ENCODE measurements around the gene FOXF1.

Gene FOXF1

DNA sequence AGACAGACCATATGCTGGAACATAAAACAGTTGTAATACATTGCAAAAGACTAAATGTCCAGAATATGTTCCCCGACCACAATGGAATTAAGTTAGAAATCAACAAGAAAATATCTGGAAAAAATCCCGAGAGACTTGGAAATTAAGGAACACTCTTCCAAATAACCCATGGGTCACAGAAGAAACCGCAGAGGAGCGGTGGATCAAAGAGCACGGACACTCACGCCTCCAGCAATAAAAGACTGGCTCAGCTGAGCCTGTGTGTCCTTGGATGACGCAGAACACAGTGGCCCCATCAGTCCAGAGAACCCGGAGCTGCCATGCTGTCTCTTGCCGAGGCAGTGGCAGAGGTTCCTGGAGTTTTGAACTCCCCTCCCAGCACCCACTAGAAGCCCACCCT is 30.9 kb upstream of the FOXF1 start:
- in situ Hi-C loops (cut with MboI; ENCODE audit: low pct_unique_long_range_greater_than_20kb, low sequenced_read_pairs, unreplicated experiment): no loop called here
- no peak for DNase-seq (ENCODE audit: low spot score)
- TF ChIP-seq, protein P1, sequence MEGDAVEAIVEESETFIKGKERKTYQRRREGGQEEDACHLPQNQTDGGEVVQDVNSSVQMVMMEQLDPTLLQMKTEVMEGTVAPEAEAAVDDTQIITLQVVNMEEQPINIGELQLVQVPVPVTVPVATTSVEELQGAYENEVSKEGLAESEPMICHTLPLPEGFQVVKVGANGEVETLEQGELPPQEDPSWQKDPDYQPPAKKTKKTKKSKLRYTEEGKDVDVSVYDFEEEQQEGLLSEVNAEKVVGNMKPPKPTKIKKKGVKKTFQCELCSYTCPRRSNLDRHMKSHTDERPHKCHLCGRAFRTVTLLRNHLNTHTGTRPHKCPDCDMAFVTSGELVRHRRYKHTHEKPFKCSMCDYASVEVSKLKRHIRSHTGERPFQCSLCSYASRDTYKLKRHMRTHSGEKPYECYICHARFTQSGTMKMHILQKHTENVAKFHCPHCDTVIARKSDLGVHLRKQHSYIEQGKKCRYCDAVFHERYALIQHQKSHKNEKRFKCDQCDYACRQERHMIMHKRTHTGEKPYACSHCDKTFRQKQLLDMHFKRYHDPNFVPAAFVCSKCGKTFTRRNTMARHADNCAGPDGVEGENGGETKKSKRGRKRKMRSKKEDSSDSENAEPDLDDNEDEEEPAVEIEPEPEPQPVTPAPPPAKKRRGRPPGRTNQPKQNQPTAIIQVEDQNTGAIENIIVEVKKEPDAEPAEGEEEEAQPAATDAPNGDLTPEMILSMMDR (IDR thresholded peaks at IDR 0.05; ENCODE audit: extremely low read depth, insufficient read depth, missing control alignments): no peak

DNA sequence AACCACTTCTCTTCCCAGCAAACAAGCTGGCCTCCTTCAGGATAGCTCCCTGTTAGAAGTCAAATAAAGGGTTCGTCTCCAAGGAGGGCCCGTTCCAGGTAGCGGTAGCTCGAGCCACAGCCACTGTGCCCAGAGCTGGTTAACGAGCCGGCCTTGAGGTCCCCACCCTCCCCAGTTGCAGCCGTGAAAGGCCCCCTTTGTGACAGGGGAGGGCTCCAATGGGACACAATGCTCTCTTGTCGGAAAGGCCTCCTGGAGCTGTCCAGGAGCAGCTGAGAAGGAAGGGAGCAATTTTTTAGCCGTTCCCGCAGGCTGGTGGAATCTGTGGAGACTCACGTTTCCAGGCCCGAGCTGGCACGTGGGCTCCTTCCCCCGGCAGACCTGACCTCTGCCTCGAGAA is 29.9 kb upstream of the FOXF1 start:
- DNase-seq (ENCODE audit: low spot score): no peak
- in situ Hi-C loops (cut with MboI; ENCODE audit: low pct_unique_long_range_greater_than_20kb, low sequenced_read_pairs, unreplicated experiment): no loop called here
- TF ChIP-seq, protein P1 (IDR thresholded peaks at IDR 0.05; ENCODE audit: extremely low read depth, insufficient read depth, missing control alignments): no peak

DNA sequence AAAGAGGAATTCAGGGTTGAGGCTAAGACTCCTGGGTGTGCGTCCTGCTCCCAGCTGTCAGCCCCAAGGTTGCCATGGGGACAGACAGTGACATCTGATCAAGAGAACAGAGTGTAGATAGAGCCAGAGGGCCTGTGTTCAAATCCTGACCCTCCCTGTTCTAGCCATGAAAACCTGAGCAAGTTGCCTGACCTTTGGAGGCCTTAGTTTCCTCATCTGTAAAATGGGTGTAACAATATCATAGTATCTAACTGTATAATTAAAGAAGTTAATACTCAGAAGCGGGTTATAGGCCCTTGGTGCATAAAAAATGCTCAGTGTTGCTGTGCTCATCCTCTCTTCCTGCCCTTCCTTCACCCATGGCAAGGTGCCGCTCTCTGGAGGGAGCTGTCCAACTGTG is 28.7 kb upstream of the FOXF1 start:
- DNase-seq (ENCODE audit: low spot score): no peak
- TF ChIP-seq, protein P1 (IDR thresholded peaks at IDR 0.05; ENCODE audit: extremely low read depth, insufficient read depth, missing control alignments): no peak
- in situ Hi-C loops (cut with MboI; ENCODE audit: low pct_unique_long_range_greater_than_20kb, low sequenced_read_pairs, unreplicated experiment): no loop called here

DNA sequence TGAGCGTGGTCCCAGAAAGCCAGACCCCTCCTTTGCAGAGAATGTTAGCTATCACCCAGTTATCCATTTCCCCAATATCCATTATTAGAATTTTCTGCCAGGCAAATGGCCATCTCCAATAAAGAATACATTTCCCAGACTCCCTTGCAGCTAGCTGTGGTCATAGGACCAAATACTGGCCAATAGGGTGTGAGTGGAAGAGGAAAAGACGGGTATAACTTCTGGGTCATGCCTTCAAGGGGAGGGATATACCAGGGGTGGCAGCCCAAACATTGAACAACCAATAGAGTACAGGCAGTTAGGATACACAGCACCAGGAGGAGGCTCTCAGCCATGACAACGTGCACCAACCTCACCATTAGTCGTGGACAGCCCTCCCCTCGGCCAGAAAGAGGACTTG is 26.1 kb upstream of the FOXF1 start:
- TF ChIP-seq, protein P1 (IDR thresholded peaks at IDR 0.05; ENCODE audit: extremely low read depth, insufficient read depth, missing control alignments): no peak

DNA sequence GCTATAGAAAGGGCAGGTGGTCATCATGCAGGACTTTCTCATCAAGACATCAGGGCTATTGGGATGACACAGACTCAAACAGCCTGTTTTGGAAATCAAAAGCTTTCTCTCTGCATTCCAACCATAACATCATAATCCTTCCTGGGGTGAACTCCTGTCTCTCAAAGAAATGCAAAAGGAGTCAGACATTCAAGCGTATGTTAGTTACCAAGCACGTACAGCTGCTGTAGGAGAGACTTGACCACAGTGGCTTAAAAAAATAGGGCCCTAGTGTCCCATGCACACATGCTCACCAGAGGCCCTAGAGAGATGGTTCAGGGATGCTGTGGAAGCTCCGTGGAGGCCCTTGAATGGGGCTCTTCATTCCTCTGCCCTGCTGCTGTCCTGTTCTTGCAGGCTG is 24.6 kb upstream of the FOXF1 start:
- DNase-seq (ENCODE audit: low spot score): no peak
- in situ Hi-C loops (cut with MboI; ENCODE audit: low pct_unique_long_range_greater_than_20kb, low sequenced_read_pairs, unreplicated experiment): no loop called here
- TF ChIP-seq, protein P1 (IDR thresholded peaks at IDR 0.05; ENCODE audit: extremely low read depth, insufficient read depth, missing control alignments): no peak

More for the DNA sequence above, 26.1 kb upstream of the FOXF1 start:
- in situ Hi-C loops (cut with MboI; ENCODE audit: low pct_unique_long_range_greater_than_20kb, low sequenced_read_pairs, unreplicated experiment): no loop called here
- no peak for DNase-seq (ENCODE audit: low spot score)

DNA sequence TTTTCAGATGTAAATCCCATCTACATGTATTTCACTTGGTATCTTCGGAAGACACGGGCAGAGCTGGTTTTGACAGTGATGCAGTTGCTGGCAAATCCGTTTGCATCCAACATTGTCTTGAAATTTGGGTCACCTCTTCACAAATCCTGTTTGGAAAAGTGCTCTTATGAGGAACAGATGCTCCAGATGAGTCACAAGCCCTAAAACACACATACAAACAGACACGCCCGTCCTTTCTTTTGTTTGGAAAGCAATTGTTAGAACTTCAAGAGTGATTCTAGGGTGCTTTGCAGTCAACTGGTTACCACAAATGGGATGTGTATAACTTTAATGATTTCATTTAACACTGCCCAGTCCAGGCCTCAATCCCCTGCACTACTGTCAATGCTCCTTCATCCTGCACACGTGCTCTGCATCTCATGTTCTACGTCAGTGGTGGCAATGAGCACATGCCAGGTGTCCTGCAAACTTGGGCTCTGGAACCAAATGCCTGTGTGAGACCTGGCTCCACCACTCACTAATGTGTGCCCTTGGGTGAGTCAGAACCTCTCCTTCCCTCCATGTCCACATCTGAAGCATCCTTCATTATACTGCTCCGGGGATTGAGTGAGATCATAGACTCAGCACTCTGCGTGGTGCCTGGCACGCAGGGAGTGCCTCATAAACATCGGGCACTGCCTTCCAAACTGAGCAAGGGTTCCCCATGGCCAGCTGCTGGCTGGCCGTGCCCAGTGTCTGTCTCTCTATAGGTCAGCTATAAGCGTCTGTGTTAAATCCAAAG is 19.3 kb upstream of the FOXF1 start:
- DNase-seq (ENCODE audit: low spot score): no peak
- TF ChIP-seq, protein P1 (IDR thresholded peaks at IDR 0.05; ENCODE audit: extremely low read depth, insufficient read depth, missing control alignments): no peak
- in situ Hi-C loops (cut with MboI; ENCODE audit: low pct_unique_long_range_greater_than_20kb, low sequenced_read_pairs, unreplicated experiment): no loop called here

All from GM13977 (cell line).